Retinal pigment epithelial cell (primary cell): ENCODE data around the gene SLC7A4.
"Not testable (repeated sequence)": the region's sequence is repeated elsewhere in the genome, so short reads cannot be mapped to it uniquely, and the experiment has no call there.

Experiments
- DNase-seq: peaks from one replicate; pipeline ENCODE4 v3.0.0-alpha.2; 2010; ENCODE audit warnings: low read depth
- H3K4me3 ChIP-seq: 2 replicates; pipeline ENCODE4 v1.5.1; 2011; ENCODE audit warnings: mild to moderate bottlenecking, low read length, control low read depth, moderate library complexity
- TF ChIP-seq, protein P1 (sequence below): conservative IDR thresholded peaks from 2 replicates; pipeline ENCODE4 v1.5.1; 2011; ENCODE audit warnings: low read depth, low read length, control low read depth, inconsistent platforms

The SLC7A4 gene

DNA sequence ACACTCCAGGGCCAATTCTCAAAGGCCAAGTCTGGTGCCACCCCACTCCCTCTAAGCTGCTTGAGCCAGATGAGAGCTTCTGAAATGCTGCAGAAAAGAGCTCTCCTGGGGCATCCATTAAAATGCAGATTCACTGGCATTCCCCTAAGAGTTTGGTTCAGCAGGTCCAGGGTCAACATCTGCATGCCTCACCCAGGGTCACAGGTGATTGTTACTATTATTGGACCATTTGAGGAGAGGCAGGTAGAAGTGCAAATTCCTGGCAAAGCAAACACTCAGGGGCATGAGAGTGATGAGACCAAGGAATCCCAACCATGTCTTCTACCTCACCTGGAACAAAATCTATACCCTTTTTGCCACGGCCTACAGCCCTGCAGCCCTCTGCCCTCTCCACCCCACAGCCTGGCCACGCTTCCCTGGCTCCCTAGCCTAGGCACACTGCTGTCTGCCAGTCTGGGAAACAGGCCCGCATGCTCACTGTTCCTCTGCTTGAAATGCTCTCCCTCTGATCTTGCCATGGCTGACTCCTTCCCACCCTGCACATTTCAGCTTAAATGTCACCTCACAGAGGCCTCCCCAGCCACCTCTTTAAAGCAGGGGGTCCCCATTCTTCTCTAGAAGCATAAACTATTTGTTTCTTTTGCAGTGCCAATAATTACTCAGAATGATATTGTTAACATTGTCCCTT is 21.8 kb downstream of the SLC7A4 start:
- H3K4me3 ChIP-seq: no peak overlapping the region
- DNase-seq: no peak
- TF ChIP-seq, protein P1, sequence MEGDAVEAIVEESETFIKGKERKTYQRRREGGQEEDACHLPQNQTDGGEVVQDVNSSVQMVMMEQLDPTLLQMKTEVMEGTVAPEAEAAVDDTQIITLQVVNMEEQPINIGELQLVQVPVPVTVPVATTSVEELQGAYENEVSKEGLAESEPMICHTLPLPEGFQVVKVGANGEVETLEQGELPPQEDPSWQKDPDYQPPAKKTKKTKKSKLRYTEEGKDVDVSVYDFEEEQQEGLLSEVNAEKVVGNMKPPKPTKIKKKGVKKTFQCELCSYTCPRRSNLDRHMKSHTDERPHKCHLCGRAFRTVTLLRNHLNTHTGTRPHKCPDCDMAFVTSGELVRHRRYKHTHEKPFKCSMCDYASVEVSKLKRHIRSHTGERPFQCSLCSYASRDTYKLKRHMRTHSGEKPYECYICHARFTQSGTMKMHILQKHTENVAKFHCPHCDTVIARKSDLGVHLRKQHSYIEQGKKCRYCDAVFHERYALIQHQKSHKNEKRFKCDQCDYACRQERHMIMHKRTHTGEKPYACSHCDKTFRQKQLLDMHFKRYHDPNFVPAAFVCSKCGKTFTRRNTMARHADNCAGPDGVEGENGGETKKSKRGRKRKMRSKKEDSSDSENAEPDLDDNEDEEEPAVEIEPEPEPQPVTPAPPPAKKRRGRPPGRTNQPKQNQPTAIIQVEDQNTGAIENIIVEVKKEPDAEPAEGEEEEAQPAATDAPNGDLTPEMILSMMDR: no peak

DNA sequence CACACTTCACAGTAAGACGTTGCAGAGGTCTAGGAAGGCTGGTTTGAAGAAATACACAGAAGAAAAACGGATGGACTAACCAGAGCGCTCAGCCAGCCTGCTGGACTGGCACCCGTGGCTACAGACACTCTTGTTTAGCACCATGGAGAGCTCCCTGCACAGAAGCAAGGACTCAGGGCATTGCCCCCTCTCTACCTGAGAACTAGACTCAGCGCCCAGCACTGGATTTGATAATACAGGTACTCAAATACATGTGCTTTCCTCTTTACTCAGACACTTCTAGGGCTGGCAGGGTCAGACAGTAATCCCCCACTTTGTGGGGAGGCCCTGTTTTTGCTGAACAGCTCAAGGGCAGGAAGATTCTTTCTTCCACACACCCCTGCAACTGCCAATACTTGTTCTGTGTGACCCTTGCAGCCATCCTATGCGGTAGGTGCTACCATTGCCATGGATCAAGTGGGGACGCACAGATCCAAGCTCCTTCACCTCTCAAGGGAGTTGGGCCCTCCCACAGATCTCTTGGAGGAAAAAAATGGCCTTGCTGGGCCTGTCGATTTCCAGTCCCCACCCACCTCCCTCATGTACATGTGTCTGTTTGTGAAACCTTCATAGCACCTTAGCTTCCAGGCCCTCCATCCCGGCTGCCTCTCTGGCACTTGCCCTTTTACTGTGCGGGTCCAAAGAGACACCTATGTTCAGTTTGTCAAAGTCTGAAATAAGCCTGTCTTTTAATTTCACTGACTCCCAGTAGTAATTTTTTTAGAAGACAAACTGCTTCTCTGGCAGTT is 22.5 kb downstream of the SLC7A4 start:
- TF ChIP-seq, protein P1: no peak
- no peak overlapping the region for H3K4me3 ChIP-seq
- DNase-seq: peak; percentile 38

DNA sequence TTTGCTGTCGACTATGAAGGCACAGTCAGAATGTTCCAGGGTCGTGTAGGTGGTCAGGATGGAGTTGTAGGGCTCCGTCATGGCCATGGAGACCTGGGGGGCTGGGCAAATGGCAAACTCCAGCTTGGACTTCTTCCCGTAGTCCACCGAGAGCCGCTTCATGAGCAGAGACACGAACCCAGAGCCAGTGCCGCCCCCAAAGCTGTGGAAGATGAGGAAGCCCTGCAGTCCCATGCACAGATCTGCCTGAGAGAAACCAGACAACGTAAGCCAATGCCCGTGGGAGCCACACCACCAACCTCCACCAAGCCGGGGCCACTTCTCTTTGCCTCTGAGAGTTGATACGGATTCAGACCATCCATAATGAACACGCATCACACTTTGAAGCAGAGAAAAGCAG is 23.2 kb downstream of the SLC7A4 start:
- DNase-seq: not testable (repeated sequence)

DNA sequence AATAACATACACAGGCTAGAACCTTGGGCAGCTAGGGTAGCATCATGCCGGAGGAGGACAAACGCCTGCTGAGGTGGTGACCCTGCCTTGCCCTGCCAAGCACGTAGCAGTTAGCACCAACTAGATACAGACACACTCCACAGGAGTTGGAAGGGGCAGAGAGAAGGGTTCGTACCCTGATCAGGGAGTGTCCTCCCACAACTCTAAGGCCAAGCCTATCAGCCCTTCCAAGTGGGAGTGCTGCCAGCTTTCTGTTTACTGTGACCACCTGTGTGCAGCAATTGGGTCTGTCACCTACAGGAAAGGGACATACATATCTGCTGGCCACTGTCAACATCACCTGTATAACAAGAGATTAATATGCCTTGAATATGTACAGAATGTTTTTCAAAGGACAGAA is 28.6 kb downstream of the SLC7A4 start:
- no peak overlapping the region for H3K4me3 ChIP-seq
- DNase-seq: no peak
- TF ChIP-seq, protein P1: no peak

More for the DNA sequence above, 23.2 kb downstream of the SLC7A4 start:
- H3K4me3 ChIP-seq: not testable (repeated sequence)

DNA sequence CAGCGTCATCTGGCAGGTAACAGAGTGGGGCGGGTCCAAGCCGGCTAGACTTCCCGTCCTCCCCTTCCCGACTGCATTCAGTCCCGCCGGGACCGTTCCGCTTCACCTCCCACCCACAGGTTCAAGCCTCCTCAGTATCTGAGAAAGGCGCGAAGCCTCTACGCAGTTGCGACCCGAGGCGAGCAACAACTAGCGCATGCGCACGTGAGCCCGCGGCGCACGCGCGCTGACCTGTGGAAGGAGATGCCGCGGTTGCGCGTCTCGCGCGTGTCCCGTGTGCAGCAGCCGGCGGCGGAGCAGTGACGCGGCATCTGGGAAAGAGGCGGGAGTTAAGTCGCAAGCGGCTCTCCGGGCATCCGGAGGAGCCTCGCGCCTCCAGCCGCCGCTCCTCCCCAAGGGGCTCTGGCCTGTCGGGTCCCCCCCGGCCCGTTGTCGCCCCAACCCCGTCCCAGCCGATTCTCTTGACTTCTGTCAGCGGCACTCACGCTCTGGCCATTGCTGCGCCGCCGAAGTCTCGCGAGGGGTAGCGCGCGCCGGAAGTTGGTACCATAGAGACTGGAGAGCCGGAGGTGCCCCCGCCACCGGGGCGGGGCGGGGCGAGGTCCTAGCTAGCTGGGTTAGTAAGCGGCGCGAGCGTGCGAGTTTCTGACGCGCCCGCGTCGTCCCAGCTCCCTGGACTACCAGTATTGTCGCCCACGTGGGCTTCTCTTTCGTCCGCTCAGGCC is 30.6 kb downstream of the SLC7A4 start, which contains the start of gene THAP7:
Gene THAP7 (minus strand): TSS at position 518 of the 725 bp plus-strand sequence. CDS start 207 bp downstream, at position 311.
- H3K4me3 ChIP-seq: peak within 1 kb of the TSS; percentile 79
- DNase-seq: peak; percentile 69
- TF ChIP-seq, protein P1: no peak

DNA sequence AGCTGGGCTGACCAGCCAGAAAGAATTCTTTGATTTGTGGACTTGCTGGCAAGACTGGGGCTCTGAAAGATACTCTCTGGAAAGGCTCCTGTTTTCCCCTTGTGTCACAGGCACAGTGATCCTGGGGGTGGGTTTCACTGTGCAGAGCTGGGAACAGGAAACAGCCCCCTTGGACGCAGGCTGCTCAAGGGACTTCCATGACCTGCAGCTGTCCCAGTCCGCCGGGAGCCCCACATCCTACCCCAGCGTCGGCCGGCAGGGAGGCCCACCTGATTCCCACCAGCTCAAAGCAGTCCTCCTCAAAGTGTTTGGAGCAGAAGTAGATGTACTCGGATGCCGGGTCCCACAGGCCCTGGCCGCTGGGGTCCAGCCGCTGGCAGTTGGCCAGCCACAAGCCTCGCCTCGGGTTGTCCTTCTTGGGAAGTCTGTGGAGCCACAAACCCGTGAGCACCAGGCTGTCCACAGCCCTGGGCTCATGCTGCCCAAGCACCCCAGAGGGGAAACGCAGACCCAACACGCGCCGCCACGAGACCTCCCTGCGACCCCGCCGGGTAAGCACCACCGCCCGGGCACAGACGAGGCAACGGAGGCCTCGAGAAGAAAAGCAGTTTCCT is 31.3 kb downstream of the SLC7A4 start:
- H3K4me3 ChIP-seq: peak overlapping the region; percentile 79
- TF ChIP-seq, protein P1: no peak
- no peak for DNase-seq
